NB4 (cell line): ENCODE measurements around the gene RNF13.

Experiments used
- POLR2A ChIP-seq: IDR thresholded peaks from 2 replicates; pipeline ENCODE4 v1.6.1; 2011; ENCODE audit warnings: mild to moderate bottlenecking; ENCODE audit not compliant: insufficient read length; ENCODE audit errors: extremely low read depth
- TF ChIP-seq, protein P1 (sequence below): IDR thresholded peaks from one replicate; pipeline ENCODE4 v1.5.1; 2012; ENCODE audit warnings: low read depth, low read length
- TF ChIP-seq, protein P2 (sequence below): IDR thresholded peaks from 2 replicates; pipeline ENCODE4 v1.6.1; 2011; ENCODE audit warnings: low read depth, low read length

GRCh38 chr3:149947231-149947630 is 134.2 kb downstream of the RNF13 start:
- TF ChIP-seq POLR2A, result no peak
- TF ChIP-seq, protein P1, sequence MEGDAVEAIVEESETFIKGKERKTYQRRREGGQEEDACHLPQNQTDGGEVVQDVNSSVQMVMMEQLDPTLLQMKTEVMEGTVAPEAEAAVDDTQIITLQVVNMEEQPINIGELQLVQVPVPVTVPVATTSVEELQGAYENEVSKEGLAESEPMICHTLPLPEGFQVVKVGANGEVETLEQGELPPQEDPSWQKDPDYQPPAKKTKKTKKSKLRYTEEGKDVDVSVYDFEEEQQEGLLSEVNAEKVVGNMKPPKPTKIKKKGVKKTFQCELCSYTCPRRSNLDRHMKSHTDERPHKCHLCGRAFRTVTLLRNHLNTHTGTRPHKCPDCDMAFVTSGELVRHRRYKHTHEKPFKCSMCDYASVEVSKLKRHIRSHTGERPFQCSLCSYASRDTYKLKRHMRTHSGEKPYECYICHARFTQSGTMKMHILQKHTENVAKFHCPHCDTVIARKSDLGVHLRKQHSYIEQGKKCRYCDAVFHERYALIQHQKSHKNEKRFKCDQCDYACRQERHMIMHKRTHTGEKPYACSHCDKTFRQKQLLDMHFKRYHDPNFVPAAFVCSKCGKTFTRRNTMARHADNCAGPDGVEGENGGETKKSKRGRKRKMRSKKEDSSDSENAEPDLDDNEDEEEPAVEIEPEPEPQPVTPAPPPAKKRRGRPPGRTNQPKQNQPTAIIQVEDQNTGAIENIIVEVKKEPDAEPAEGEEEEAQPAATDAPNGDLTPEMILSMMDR, result no peak
- TF ChIP-seq, protein P2, sequence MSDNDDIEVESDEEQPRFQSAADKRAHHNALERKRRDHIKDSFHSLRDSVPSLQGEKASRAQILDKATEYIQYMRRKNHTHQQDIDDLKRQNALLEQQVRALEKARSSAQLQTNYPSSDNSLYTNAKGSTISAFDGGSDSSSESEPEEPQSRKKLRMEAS, result no peak
